Adrenal gland (tissue), 12 donors: ENCODE data around the gene AGBL4. TPM values are rescaled to one million over a fixed set of nuclear protein-coding genes. Genes with fewer than 3 reads are reported as not detected.

ENCODE experiments used
- DNase-seq, 7 donors: peaks; one replicate each; pipeline ENCODE4 v3.0.0-alpha.2; 2019 to 2020
- H3K27ac ChIP-seq, 5 donors: fragments of 200-600 bp; sonication (generic) in 4 of 5; 1 replicate in 3 of 5; 2 replicates in 2 of 5; pipeline versions ENCODE4 v1.5.1 to v1.8.0; 2016 to 2020; ENCODE audit warnings: mild to moderate bottlenecking in 1 of 5
- H3K27me3 ChIP-seq: fragments of 200-600 bp; 2 replicates; pipeline ENCODE4 v1.8.0; 2021
- H3K36me3 ChIP-seq, 2 donors: fragments of 200-600 bp; replicated peaks in 1 of 2; 1 replicate in 1 of 2; 2 replicates in 1 of 2; pipeline versions ENCODE4 v1.5.1 to v1.8.0; 2018 to 2022
- H3K4me1 ChIP-seq, 2 donors: fragments of 200-600 bp; replicated peaks in 1 of 2; 1 replicate in 1 of 2; 2 replicates in 1 of 2; pipeline versions ENCODE4 v1.5.1 to v1.8.0; 2018 to 2021
- H3K4me3 ChIP-seq, 4 donors: fragments of 200-600 bp; sonication (generic) in 3 of 4; one replicate each; pipeline ENCODE4 v1.5.1; 2016 to 2018
- H3K9me3 ChIP-seq, 3 donors: fragments of 200-600 bp; sonication (generic) in 1 of 3; replicated peaks in 1 of 3; 1 replicate in 2 of 3; 2 replicates in 1 of 3; pipeline versions ENCODE4 v1.5.1 to v1.8.0; 2016 to 2021
- POLR2A ChIP-seq, 2 donors: fragments of 450-650 bp; IDR thresholded peaks; one replicate each; pipeline ENCODE4 v1.6.1; 2017; ENCODE audit warnings: antibody characterized with exemption in 2 of 2, mild to moderate bottlenecking in 2 of 2, moderate library complexity in 1 of 2
- WGBS, 4 donors: extraction: QIAGEN DNeasy Blood & Tissue Kit in 2 of 4; methylation state at CpG; one replicate each; pipeline versions ENCODE4 v1.1.5 to v1.1.7; 2013 to 2017; 5-methylcytosine and 5-hydroxymethylcytosine counted together
- intact Hi-C, 2 donors: fragments of 100-400 bp; cut with DNase I; formaldehyde crosslinking; loops; one replicate each; pipeline versions ENCODE4 v1.14.1 to v1.15.0; 2022 to 2023
- polyA plus RNA-seq, 3 donors: library from polyadenylated mRNA; stranded (reverse); fragments of 200-250 nt in 2 of 3; fragments of 350-450 nt in 1 of 3; fragmentation: Illumina TruSeq in 1 of 3; extraction: RNeasy Lipid Tissue Mini Kit (QIAGEN cat#74804) in 1 of 3; gene quantifications; one replicate each; pipeline ENCODE4 v1.2.3, GENCODE V29; 2013 to 2014
- total RNA-seq, 9 donors: library from RNA; depleted of rRNA in 4 of 9; stranded (reverse); fragments of >200 nt in 4 of 9; fragments of 120-200 nt in 1 of 9; fragmentation: NEBNext Ultra II Directional in 1 of 9; extraction: Animal tissue kit (Norgen Biotek cat#: 25700) in 1 of 9; gene quantifications; one replicate each; pipeline versions ENCODE4 v1.1.0 to v1.2.4, GENCODE V29; 2013 to 2023
- TF ChIP-seq, protein P1 (sequence below), 6 experiments: fragments of 450-650 bp in 4 of 6; fragments of 200-600 bp in 2 of 6; sonication (generic) in 1 of 6; IDR thresholded peaks; 1 replicate in 5 of 6; 2 replicates in 1 of 6; pipeline versions ENCODE4 v1.5.1 to v1.8.0; 2016 to 2021; ENCODE audit warnings: antibody characterized with exemption in 6 of 6, mild to moderate bottlenecking in 2 of 6, moderate library complexity in 1 of 6
- donor health status: healthy with polysubstance abuse.
- donor health status: Bipolar disorder and iron deficiency.
- donor health status: DM: yes; HTN: yes; CAD: no.
- donor health status: DM: no; HTN: no; CAD: no.
- donor health status: DM: no; HTN: no; CAD: no.
- donor health status: DM: yes; HTN: yes; CAD: no.

Gene AGBL4
- total and polyA plus RNA-seq, 12 donors = 0.10 to 1.9 (median 0.80) TPM; not detected in 2

DNA sequence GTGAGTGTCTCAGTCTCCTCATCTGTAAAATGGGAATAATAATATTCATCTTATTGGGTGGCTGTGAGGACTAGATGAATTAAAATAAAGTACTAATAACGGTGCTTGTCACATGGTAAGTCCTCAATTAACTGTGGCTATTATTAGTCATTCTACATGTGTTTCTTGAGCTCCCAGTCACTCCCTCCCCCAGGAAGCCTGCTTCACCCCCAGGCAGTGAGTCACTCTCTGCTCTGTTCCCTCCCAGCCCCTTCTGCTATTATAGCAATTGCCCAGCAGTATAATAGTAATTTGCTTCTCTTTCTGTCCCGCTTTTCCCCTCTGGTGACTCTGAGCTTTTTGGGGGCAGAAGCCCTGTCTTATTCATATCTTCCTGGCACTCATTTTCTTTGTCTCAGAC, 1349.1 kb downstream of the AGBL4 start:
- H3K27me3 ChIP-seq = no peaks in the 10 kb centered on the region
- H3K4me1 ChIP-seq = peaks cover 3 to 13% of the 10 kb centered on the region in 2 donors
- WGBS, 4 donors = 32 to 61% (median 43%) methylated on average over 2 of the region's 2 CpGs
- H3K9me3 ChIP-seq = no peaks in the 10 kb centered on the region
- TF ChIP-seq POLR2A (IDR thresholded peaks at IDR 0.05) = no peak
- TF ChIP-seq, protein P1, sequence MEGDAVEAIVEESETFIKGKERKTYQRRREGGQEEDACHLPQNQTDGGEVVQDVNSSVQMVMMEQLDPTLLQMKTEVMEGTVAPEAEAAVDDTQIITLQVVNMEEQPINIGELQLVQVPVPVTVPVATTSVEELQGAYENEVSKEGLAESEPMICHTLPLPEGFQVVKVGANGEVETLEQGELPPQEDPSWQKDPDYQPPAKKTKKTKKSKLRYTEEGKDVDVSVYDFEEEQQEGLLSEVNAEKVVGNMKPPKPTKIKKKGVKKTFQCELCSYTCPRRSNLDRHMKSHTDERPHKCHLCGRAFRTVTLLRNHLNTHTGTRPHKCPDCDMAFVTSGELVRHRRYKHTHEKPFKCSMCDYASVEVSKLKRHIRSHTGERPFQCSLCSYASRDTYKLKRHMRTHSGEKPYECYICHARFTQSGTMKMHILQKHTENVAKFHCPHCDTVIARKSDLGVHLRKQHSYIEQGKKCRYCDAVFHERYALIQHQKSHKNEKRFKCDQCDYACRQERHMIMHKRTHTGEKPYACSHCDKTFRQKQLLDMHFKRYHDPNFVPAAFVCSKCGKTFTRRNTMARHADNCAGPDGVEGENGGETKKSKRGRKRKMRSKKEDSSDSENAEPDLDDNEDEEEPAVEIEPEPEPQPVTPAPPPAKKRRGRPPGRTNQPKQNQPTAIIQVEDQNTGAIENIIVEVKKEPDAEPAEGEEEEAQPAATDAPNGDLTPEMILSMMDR (IDR thresholded peaks at IDR 0.05) = no peak
- intact Hi-C loops = no loop called here
- no peak overlapping the region for H3K27ac ChIP-seq
- peak in 5 of 7 donors; percentile 35 to 77 (median 57) for DNase-seq
- H3K4me3 ChIP-seq = no peak overlapping the region
- H3K36me3 ChIP-seq = no peaks in the 10 kb centered on the region

DNA sequence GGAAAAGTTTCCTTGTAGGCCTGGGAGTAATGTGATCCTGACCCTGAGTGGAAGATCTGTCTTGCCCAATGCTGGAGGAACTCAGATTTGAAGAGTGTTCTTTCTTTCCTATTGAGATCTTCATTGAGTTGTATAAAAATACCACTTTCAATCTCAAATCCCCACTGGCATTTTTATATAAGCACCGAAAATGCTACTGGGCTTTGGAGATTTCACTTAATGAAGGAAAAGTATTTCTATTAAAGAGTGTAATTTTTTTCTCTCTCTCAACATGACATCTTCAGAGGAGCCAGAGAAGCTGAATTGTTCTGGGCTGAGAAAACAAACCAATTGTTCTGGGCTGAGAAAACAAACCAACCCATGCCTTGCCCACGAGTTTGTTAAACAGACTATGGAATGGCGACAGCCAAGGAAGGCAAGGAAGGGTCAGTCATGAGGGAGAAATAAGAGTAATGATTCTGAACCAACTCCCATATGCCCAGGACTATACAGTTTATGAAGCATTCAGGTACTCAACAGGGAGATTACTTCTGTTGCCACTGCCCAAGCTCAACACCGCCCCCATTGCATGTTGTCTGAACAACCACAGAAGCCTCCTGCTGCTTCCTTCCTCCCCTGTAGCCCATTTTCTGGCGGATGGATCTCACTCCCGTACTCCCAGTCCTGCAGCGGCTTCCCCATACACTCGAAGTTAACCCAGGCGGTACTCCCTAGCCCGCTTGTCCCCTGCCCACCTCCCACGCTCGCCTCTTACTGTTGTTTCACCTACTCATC, 1350.2 kb downstream of the AGBL4 start:
- H3K27me3 ChIP-seq = no peaks in the 10 kb centered on the region
- peaks cover 0 to 13% of the 10 kb centered on the region in 2 donors for H3K4me1 ChIP-seq
- no peak overlapping the region for H3K4me3 ChIP-seq
- H3K9me3 ChIP-seq = no peaks in the 10 kb centered on the region
- H3K27ac ChIP-seq = no peak overlapping the region
- intact Hi-C loops = no loop called here
- DNase-seq = no peak
- 75 to 81% (median 79%) methylated on average over 12 of the region's 12 CpGs for WGBS, 4 donors
- TF ChIP-seq, protein P1 (IDR thresholded peaks at IDR 0.05) = no peak
- H3K36me3 ChIP-seq = no peaks in the 10 kb centered on the region

DNA sequence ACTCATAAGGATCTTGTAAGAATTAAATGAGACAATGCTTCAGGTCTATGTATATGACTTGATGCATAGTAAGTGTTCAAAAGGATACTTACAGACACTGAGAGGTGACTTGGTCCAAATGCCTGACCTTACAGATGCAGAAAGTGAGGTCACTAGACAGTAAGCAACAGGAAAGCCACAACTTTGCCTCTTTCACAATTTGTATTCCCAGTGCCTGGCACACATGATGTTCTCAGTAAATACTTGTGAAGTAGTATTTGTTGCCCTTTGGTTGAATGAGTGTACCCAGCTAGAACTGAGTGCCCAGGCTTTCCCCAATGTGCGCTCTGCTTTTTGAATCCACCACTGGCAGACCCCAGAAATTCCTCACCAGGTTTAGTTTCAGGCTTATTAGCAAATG, 1352.2 kb downstream of the AGBL4 start:
- H3K4me1 ChIP-seq = peaks cover 0 to 7% of the 10 kb centered on the region in 2 donors
- peak in 1 of 7 donors; percentile 13 for DNase-seq
- H3K4me3 ChIP-seq = no peak overlapping the region
- TF ChIP-seq, protein P1 (IDR thresholded peaks at IDR 0.05) = no peak
- no peak for TF ChIP-seq POLR2A (IDR thresholded peaks at IDR 0.05)
- H3K27me3 ChIP-seq = no peaks in the 10 kb centered on the region
- no peaks in the 10 kb centered on the region for H3K9me3 ChIP-seq
- intact Hi-C loops = no loop called here
- no peak overlapping the region for H3K27ac ChIP-seq
- 0 to 100% (median 97%) methylated on average over 1 of the region's 1 CpG for WGBS, 4 donors
- no peaks in the 10 kb centered on the region for H3K36me3 ChIP-seq

DNA sequence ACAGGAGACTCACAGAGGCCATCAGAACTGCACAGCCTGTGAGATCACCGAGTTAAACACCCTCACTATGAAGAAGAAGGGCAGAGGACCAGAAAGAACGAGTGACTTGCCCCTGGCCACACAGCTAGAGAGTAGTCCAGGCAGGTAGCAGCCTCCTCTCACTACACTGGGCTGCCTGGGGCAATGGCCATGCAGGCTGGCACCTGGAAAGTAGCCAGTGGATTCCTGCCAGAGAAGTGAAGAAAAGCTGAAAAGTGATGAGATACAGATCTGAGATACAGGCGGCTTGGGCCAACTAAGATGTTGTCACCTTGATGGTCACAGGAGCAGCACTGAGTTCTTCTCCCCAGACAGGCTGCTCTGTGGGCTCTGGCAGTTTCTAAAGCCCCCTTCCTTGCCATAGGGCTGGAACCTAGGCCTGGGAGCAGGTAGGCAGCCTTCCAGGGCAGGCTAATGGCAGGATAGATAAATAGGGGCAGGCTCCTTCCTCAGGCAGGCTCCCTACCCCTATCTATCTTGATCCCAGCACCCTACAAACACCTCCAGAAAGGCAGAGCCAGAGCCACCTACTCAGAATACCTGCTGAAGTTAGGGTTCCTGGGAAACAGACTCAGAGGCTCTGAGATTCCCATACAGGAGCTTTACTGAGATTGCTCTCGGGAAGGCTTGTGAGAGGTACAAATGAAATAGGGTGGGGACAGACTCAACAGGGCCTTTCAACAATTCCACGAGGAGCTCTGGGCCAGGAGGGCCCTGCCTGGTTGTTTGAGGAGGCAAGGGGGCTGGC, 1353.3 kb downstream of the AGBL4 start:
- Histone ChIP-seq H3K36me3 (no peaks in the 10 kb centered on the region), H3K4me1 (peaks cover 0 to 7% of the 10 kb centered on the region in 2 donors), H3K4me3 (no peak overlapping the region), H3K9me3 (no peaks in the 10 kb centered on the region), H3K27ac (no peak overlapping the region), H3K27me3 (no peaks in the 10 kb centered on the region)
- 59 to 67% (median 62%) methylated on average over 3 to 5 of the region's 5 CpGs for WGBS, 4 donors
- intact Hi-C loops = no loop called here
- peak; percentile 43 to 73 (median 65) for DNase-seq
- TF ChIP-seq POLR2A (IDR thresholded peaks at IDR 0.05) = no peak
- TF ChIP-seq, protein P1 (IDR thresholded peaks at IDR 0.05) = no peak
